ENCODE results near the gene LCK. TPM values are rescaled to one million over a fixed set of nuclear protein-coding genes. Genes with fewer than 3 reads are reported as not detected.

LCK gene
- total RNA-seq (0.62 TPM), polyA plus RNA-seq (ENCODE audit: insufficient read depth in 1 of 8, insufficient read length in 8 of 8, low replicate concordance in 1 of 8) (1 to 10 TPM in 2 of 8 donors, under 1 TPM in 6; 0.34 to 1.3 (median 0.77) TPM)
- long read RNA-seq, donor 1 = 0 reads
- long read RNA-seq, donor 2 = 0 reads
- long read RNA-seq, donor 3 = 0 reads
- long read RNA-seq, donor 4 = 0 reads
- long read RNA-seq, donor 5 = 0 reads
- long read RNA-seq, donor 6 = 0 reads
- long read RNA-seq, donor 7 = 0 reads
- long read RNA-seq, donor 8 = 0 reads
- long read RNA-seq, donor 9 = 0 reads
- long read RNA-seq, donor 10 = 0 reads
- long read RNA-seq, donor 11, partial matches to known transcripts = 0 of 2 reads
- long read RNA-seq, donor 11, other reads (novel, unspliced or antisense) = 0 of 2 reads

DNA sequence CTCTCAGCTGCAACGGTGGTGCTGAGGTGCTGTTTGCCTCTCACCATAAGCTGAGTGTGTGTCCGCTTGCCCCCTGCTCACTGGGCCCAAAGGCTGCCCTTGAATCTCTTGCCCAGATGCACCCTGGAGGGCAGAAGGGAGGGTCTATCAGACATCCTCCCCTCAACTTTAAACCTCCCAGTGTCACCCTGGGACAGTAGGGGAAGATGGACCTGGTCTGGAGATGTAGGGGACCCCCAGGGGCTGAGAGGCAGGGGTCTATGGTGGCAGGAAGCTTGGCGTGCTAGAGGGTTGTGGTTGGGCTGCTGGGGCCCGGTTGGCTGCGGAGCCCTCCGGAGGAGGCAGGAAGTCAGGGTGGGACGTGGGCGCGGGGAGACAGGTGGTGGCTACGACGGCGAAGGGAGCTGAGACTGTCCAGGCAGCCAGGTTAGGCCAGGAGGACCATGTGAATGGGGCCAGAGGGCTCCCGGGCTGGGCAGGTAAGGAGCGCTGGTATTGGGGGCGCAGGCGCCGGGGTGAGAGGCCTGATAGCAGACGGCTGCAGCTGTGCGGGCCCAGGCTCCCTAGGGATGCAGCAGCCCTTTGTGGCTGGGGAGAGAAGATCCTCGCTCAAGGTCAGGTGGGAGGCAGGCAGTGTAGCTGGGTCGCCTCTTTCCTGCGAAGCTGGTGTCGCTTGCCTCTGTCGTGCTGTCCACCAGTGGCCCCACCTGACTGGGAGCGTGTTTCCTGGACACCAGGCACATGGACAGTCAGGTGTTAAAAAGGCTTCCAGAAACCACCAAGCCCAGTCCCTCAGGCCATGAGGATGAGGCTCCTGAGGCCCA is at the start of gene LCK:
LCK (plus strand) TSS at position 373 of the 824 bp plus-strand sequence. CDS start 23,065 bp downstream, outside the sequence.
- peak within 1 kb of the TSS; percentile 9 for H3K4me3 ChIP-seq (ENCODE audit: low read length)

DNA sequence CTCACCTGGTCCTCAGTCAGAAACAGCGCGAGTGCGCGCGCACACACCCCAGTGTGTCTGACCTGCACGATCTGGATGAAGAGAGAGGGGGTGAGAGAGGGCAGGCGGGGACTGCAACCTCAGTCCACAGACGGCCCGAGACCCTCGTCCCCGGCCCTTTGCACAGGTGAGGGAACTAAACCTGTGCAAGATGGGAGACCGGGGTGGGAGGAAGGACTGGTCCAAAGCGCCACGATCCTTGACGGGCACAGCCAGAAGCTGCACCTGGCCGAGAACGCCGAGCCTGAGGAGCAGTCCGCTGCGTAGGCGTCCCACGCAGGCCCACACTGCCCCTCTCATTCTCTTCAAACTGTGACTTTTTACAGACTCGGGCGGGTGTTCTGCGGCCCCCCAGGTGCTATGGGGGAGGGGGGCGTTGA is 46.1 kb upstream of the LCK start:
- DNase-seq = no peak
- Histone ChIP-seq H3K9me3 (replicated peaks; ENCODE audit: control insufficient read depth, low read depth, low read length) (no peaks in the 10 kb centered on the region), H3K4me3 (ENCODE audit: low read length) (peak overlapping the region; percentile 90), H3K27ac (ENCODE audit: low read length) (no peak overlapping the region), H3K36me3 (ENCODE audit: control insufficient read depth, insufficient read depth, low read length) (peaks cover 22% of the 10 kb centered on the region), H3K27me3 (ENCODE audit: control insufficient read depth, insufficient read depth, low read length) (no peaks in the 10 kb centered on the region), H3K4me1 (ENCODE audit: control insufficient read depth, insufficient read depth, low read length) (peaks cover 48% of the 10 kb centered on the region)
- 29% methylated on average over 10 of the region's 26 CpGs for WGBS (ENCODE audit: insufficient coverage)

More for the DNA sequence above, at the start of gene LCK:
- Histone ChIP-seq H3K27ac (ENCODE audit: low read length) (peak within 1 kb of the TSS; percentile 90), H3K9me3 (replicated peaks; ENCODE audit: control insufficient read depth, low read depth, low read length) (no peaks in the 10 kb centered on the region), H3K4me1 (ENCODE audit: control insufficient read depth, insufficient read depth, low read length) (peaks cover 43% of the 10 kb centered on the region), H3K27me3 (ENCODE audit: control insufficient read depth, insufficient read depth, low read length) (peaks cover 2% of the 10 kb centered on the region), H3K36me3 (ENCODE audit: control insufficient read depth, insufficient read depth, low read length) (no peaks in the 10 kb centered on the region)
- WGBS (ENCODE audit: insufficient coverage) = 60% methylated on average over 24 of the region's 25 CpGs
- DNase-seq = no peak

DNA sequence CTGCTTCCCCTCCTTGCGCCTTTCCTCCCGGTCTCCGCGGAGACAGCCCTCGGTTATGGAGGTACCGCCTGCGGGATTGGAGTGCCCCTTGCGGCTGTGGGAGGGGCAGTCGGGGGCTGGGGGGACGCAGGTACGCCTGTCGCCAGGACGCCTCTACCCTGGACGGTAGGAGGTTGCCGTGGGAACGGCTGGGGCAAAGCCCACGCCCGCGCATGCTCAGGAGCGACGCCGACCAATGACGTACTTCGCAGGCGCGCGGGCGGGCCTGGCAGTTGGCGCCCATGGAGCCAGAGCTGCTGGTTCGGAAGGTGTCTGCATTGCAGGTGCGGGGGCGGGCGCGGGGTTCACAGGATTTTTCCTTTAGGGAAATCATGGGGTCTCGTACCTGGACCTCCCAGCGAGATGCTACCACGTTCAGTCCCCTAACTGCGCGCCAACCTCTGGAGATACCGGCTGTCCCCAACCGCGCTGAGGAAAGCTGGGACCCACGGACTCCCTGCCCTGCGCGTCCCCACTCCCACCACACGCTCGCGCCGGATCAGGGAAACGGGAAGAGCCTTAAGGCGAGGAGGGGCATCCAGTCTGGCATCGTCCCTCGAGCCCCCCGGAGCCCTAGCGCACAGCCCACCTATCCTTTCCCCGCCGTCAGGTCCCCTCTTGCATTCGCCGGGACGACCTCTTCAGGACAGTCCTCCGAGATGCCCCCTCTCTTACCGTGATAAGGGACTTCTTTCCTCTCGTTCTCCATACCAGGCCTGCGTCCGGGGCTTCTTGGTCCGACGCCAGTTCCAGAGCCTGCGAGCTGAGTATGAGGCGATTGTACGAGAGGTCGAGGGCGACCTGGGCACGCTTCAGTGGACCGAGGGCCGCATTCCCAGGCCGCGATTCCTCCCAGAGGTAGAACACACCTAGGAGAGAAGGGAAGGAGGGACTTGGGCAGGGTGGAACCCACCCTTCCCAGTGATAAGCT is 45.4 kb upstream of the LCK start, which contains the start of gene IQCC:
IQCC (plus strand) TSS at position 271 of the 970 bp plus-strand sequence; CDS start at position 282, 11 bp downstream.
- H3K9me3 ChIP-seq (replicated peaks; ENCODE audit: control insufficient read depth, low read depth, low read length) = no peaks in the 10 kb centered on the region
- H3K4me1 ChIP-seq (ENCODE audit: control insufficient read depth, insufficient read depth, low read length) = peaks cover 44% of the 10 kb centered on the region
- H3K27me3 ChIP-seq (ENCODE audit: control insufficient read depth, insufficient read depth, low read length) = no peaks in the 10 kb centered on the region
- H3K4me3 ChIP-seq (ENCODE audit: low read length) = peak within 1 kb of the TSS; percentile 90
- peak within 1 kb of the TSS; percentile 67 for H3K27ac ChIP-seq (ENCODE audit: low read length)
- H3K36me3 ChIP-seq (ENCODE audit: control insufficient read depth, insufficient read depth, low read length) = peaks cover 22% of the 10 kb centered on the region
- peak; percentile 91 for DNase-seq
- under 1% methylated on average over 56 of the region's 77 CpGs for WGBS (ENCODE audit: insufficient coverage)

DNA sequence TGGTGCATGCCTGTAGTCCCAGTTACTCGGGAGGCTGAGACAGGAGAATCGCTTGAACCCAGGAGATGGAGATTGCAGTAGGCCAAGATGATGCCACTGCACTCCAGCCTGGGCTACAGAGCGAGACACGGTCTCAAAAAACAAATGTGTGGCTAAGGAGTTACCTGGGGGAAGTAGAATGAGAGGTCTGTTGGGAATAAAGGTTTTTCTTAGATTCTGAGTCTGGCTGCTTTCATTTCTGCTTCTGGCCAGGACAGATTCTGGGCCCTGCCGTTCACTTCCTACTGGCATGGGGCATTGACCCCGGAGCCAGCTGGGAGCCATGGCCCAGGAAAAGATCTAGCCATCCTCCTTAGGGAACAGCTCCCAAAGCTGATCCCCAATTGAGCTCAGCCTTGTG is 42.6 kb upstream of the LCK start:
- H3K36me3 ChIP-seq (ENCODE audit: control insufficient read depth, insufficient read depth, low read length) = peaks cover 27% of the 10 kb centered on the region
- no peak for DNase-seq
- 98% methylated on average over 6 of the region's 6 CpGs for WGBS (ENCODE audit: insufficient coverage)
- peaks cover 31% of the 10 kb centered on the region for H3K4me1 ChIP-seq (ENCODE audit: control insufficient read depth, insufficient read depth, low read length)
- no peaks in the 10 kb centered on the region for H3K9me3 ChIP-seq (replicated peaks; ENCODE audit: control insufficient read depth, low read depth, low read length)
- H3K27me3 ChIP-seq (ENCODE audit: control insufficient read depth, insufficient read depth, low read length) = no peaks in the 10 kb centered on the region
- no peak overlapping the region for H3K4me3 ChIP-seq (ENCODE audit: low read length)
- H3K27ac ChIP-seq (ENCODE audit: low read length) = peak overlapping the region; percentile 62

DNA sequence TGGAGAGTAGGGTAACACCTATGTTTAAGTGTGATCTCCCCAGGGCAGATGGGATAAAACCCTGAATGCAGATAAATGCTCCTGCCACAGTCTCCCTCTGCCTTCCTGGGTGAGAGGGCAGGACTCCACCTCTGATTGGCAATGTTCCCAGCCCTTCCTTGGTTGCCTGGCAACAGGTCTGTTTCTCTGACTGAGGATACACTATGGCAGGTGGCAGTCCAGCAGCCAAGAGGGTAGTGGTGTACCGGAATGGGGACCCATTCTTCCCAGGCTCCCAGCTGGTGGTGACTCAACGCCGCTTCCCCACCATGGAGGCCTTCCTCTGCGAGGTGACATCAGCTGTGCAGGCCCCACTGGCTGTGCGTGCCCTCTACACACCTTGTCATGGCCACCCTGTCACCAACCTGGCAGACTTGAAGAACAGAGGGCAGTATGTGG is 42.2 kb upstream of the LCK start, which contains the start of gene DCDC2B:
DCDC2B (plus strand) TSS at position 199 of the 438 bp plus-strand sequence; CDS start at position 204, 5 bp downstream.
- peak; percentile 78 for DNase-seq
- H3K4me1 ChIP-seq (ENCODE audit: control insufficient read depth, insufficient read depth, low read length) = peaks cover 31% of the 10 kb centered on the region
- H3K27me3 ChIP-seq (ENCODE audit: control insufficient read depth, insufficient read depth, low read length) = no peaks in the 10 kb centered on the region
- H3K36me3 ChIP-seq (ENCODE audit: control insufficient read depth, insufficient read depth, low read length) = peaks cover 26% of the 10 kb centered on the region
- whole genome bisulfite sequencing (ENCODE audit: insufficient coverage) = 85% methylated on average over 4 of the region's 5 CpGs
- peak within 1 kb of the TSS; percentile 62 for H3K27ac ChIP-seq (ENCODE audit: low read length)
- no peak within 1 kb of the TSS for H3K4me3 ChIP-seq (ENCODE audit: low read length)
- H3K9me3 ChIP-seq (replicated peaks; ENCODE audit: control insufficient read depth, low read depth, low read length) = no peaks in the 10 kb centered on the region

DNA sequence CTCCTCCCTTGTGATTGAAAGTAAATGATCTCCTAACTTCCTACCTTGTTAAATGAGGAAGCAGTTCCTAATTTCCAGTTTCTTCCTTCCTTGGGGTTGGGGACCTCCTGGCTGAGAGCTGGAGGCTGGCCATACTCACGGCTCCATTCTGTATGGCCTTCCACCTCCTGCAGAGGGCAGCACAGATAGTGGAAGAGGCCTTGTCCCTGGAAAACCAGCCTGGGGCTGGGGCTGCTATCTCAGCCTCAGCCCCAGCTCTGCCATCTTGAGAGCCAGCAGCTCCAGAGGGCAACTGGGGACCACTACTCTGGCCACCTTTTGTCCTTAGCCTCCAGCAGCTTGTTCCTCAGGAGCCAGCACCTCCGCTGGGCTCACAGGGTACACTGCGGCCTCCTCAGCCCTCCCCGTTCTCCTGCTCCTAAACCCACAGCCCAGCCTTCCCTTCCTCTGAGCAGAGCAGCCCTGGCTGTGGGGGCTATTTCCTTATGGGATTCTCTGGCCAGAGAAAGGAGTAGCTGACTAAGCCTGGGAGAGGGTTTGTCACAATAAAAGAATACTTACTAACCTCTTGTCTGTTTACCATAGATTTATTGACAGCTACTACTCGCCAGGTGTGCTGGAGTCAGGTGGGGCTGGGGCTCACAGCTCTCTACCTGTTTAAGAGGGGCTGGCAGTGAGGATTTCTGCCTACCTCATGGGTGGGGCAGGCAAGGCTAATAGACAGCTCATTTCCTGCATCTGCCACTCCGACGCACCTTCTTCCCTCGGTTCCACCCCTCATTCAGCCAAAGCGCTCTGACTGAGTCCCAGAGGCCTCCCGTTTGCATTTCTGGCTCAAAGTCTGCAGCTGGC is 35.2 kb upstream of the LCK start:
- H3K27me3 ChIP-seq (ENCODE audit: control insufficient read depth, insufficient read depth, low read length) = no peaks in the 10 kb centered on the region

DNA sequence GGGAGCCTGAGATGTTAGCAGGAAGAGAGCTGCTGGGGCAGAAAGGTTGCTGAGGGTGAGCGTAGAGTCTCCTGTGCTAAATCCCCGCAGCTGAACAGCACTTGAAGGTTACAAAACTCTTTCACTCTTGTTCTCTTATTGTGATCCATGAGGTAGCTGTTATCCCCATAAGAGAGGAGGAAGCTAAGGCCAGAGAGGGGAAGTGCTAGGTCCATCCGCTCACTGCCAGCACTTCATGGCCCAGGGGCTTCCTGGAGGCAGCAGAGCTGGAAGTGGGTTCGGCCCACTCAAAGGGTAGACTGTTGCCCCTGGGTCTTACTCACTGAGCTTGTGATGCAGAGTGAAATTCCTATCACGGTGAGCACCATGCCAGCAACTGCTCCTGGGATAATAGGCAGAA is 34.5 kb upstream of the LCK start:
- DNase-seq = no peak
- Histone ChIP-seq H3K4me1 (ENCODE audit: control insufficient read depth, insufficient read depth, low read length) (peaks cover 13% of the 10 kb centered on the region), H3K27ac (ENCODE audit: low read length) (no peak overlapping the region), H3K4me3 (ENCODE audit: low read length) (no peak overlapping the region), H3K9me3 (replicated peaks; ENCODE audit: control insufficient read depth, low read depth, low read length) (no peaks in the 10 kb centered on the region), H3K36me3 (ENCODE audit: control insufficient read depth, insufficient read depth, low read length) (peaks cover 64% of the 10 kb centered on the region), H3K27me3 (ENCODE audit: control insufficient read depth, insufficient read depth, low read length) (no peaks in the 10 kb centered on the region)
- 87% methylated on average over 3 of the region's 5 CpGs for WGBS (ENCODE audit: insufficient coverage)

More for the DNA sequence above, 35.2 kb upstream of the LCK start:
- Histone ChIP-seq H3K27ac (ENCODE audit: low read length) (no peak overlapping the region), H3K9me3 (replicated peaks; ENCODE audit: control insufficient read depth, low read depth, low read length) (no peaks in the 10 kb centered on the region), H3K4me3 (ENCODE audit: low read length) (no peak overlapping the region), H3K4me1 (ENCODE audit: control insufficient read depth, insufficient read depth, low read length) (peaks cover 5% of the 10 kb centered on the region), H3K36me3 (ENCODE audit: control insufficient read depth, insufficient read depth, low read length) (peaks cover 61% of the 10 kb centered on the region)
- peak; percentile 66 for DNase-seq
- WGBS (ENCODE audit: insufficient coverage) = 17% methylated on average over 1 of the region's 10 CpGs

DNA sequence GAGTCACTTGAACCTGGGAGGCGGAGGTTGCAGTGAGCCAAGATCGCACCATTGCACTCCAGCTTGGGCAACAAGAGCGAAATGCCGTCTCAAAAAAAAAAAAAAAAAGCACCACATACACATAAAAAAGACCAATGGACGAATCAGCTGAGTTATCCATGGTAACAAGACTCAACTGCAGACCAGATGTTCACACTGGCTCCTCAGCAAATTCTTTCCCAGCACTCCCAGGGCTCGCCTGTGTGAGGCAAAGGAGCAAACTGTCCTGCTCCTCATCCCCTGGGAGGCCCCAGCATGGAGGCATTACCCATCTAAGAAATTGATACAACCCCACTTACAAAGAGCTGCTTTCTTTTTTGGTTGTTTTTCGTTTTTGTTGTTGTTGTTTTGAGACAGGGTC is 32.0 kb upstream of the LCK start:
- DNase-seq = no peak
- no CpG with 5 or more reads among the region's 7 CpGs for WGBS (ENCODE audit: insufficient coverage)
- Histone ChIP-seq H3K4me3 (ENCODE audit: low read length) (no peak overlapping the region), H3K4me1 (ENCODE audit: control insufficient read depth, insufficient read depth, low read length) (peaks cover 26% of the 10 kb centered on the region), H3K9me3 (replicated peaks; ENCODE audit: control insufficient read depth, low read depth, low read length) (no peaks in the 10 kb centered on the region), H3K27ac (ENCODE audit: low read length) (no peak overlapping the region), H3K36me3 (ENCODE audit: control insufficient read depth, insufficient read depth, low read length) (peaks cover 62% of the 10 kb centered on the region), H3K27me3 (ENCODE audit: control insufficient read depth, insufficient read depth, low read length) (no peaks in the 10 kb centered on the region)

Data from muscle of leg (tissue), 16 donors.